H1 (cell line): ENCODE data around the gene INPP4A. TPM values are rescaled to one million over a fixed set of nuclear protein-coding genes. Genes with fewer than 3 reads are reported as not detected.

Experiments
- CTCF ChIA-PET: fragments of 300-600 bp; sonication (Branson Sonifier 250); formaldehyde crosslinking; loops from one replicate; lab custom pipeline; 2021; ENCODE audit not compliant: partially characterized antibody; lab: Charles Lee
- POLR2A ChIA-PET: fragments of 300-600 bp; sonication (Branson Sonifier 250); formaldehyde crosslinking; loops from one replicate; lab custom pipeline; 2021; ENCODE audit warnings: inconsistent platforms; ENCODE audit not compliant: partially characterized antibody; lab: Charles Lee
- DNase-seq, 2 experiments: peaks; one replicate each; pipeline versions ENCODE4 v3.0.0 to v3.0.0-alpha.2; 2010 to 2022; ENCODE audit warnings: low spot score in 2 of 2, low read depth in 1 of 2, mixed read lengths in 1 of 2
- FAIRE-seq: peaks from 2 replicates; lab custom pipeline; 2011; peaks lifted over from hg19 to GRCh38; lab: Jason Lieb, UNC
- H2AFZ ChIP-seq: 2 replicates; pipeline ENCODE4 v1.8.1; 2012; ENCODE audit warnings: low read length, inconsistent platforms
- H2AK5ac ChIP-seq: 2 replicates; pipeline ENCODE4 v1.6.1; 2013; ENCODE audit warnings: low read depth, low read length
- H2BK120ac ChIP-seq: replicated peaks from 2 replicates; pipeline ENCODE3; 2013; ENCODE audit warnings: low read depth, low read length, inconsistent platforms
- H2BK12ac ChIP-seq: 2 replicates; pipeline ENCODE4 v1.6.1; 2013; ENCODE audit warnings: low read depth, low read length
- H2BK15ac ChIP-seq: 2 replicates; pipeline ENCODE4 v1.6.1; 2013; ENCODE audit warnings: low read length
- H2BK20ac ChIP-seq: 2 replicates; pipeline ENCODE4 v1.6.1; 2013; ENCODE audit warnings: low read length
- H2BK5ac ChIP-seq: 2 replicates; pipeline ENCODE4 v1.6.1; 2013; ENCODE audit warnings: low read depth, low read length
- H3K14ac ChIP-seq: 2 replicates; pipeline ENCODE4 v1.6.1; 2013; ENCODE audit warnings: inconsistent platforms; ENCODE audit not compliant: insufficient read length
- H3K18ac ChIP-seq: 2 replicates; pipeline ENCODE4 v1.6.1; 2013; ENCODE audit warnings: low read length; ENCODE audit errors: extremely low read depth
- H3K23ac ChIP-seq: 2 replicates; pipeline ENCODE4 v1.6.1; 2013; ENCODE audit warnings: inconsistent platforms; ENCODE audit not compliant: insufficient read length
- H3K23me2 ChIP-seq: 2 replicates; pipeline ENCODE4 v1.6.1; 2013; ENCODE audit warnings: low read depth, low read length
- H3K27ac ChIP-seq: 2 replicates; pipeline ENCODE4 v1.6.1; 2011; ENCODE audit warnings: low read depth, low read length, inconsistent platforms
- H3K27me3 ChIP-seq, 4 experiments: replicated peaks in 1 of 4; 1 replicate in 1 of 4; 2 replicates in 3 of 4; pipeline versions ENCODE4 v1.6.1 to v1.8.1; 2011 to 2013; ENCODE audit warnings: low read length in 3 of 4, mild to moderate bottlenecking in 3 of 4, inconsistent platforms in 2 of 4, mixed read lengths in 2 of 4, moderate library complexity in 1 of 4; ENCODE audit not compliant: control insufficient read depth in 3 of 4, insufficient read depth in 3 of 4; ENCODE audit errors: extremely low read depth in 1 of 4
- H3K36me3 ChIP-seq, 4 experiments: 2 replicates each; pipeline versions ENCODE4 v1.6.1 to v1.8.1; 2011 to 2013; ENCODE audit warnings: mild to moderate bottlenecking in 4 of 4, low read length in 3 of 4, moderate library complexity in 2 of 4, control low read depth in 1 of 4, inconsistent platforms in 1 of 4; ENCODE audit not compliant: insufficient read depth in 4 of 4, control insufficient read depth in 2 of 4
- H3K4ac ChIP-seq: replicated peaks from 2 replicates; pipeline ENCODE3; 2013; ENCODE audit warnings: low read length, low read depth, mixed read lengths, inconsistent platforms; ENCODE audit not compliant: insufficient read length
- H3K4me1 ChIP-seq, 4 experiments: replicated peaks in 1 of 4; 1 replicate in 1 of 4; 2 replicates in 3 of 4; pipeline versions ENCODE4 v1.6.1 to v1.8.1; 2011 to 2013; ENCODE audit warnings: low read length in 3 of 4, inconsistent platforms in 2 of 4, mixed read lengths in 1 of 4; ENCODE audit not compliant: insufficient read depth in 4 of 4, control insufficient read depth in 3 of 4
- H3K4me2 ChIP-seq, 2 experiments: 2 replicates each; pipeline versions ENCODE4 v1.6.1 to v1.8.1; 2011 to 2013; ENCODE audit warnings: low read depth in 2 of 2, low read length in 2 of 2, control low read depth in 1 of 2, inconsistent platforms in 1 of 2, mild to moderate bottlenecking in 1 of 2; ENCODE audit not compliant: insufficient read depth in 1 of 2
- H3K4me3 ChIP-seq, 4 experiments: fragments of 200-600, 300-600 bp in 1 of 4; sonication (generic), shearing (Covaris generic), sonication (Bioruptor Twin) in 1 of 4; 2 replicates each; pipeline versions ENCODE4 v1.5.1 to v1.8.1; 2011 to 2016; ENCODE audit warnings: low read length in 4 of 4, low read depth in 3 of 4, control low read depth in 2 of 4, inconsistent platforms in 2 of 4, mild to moderate bottlenecking in 2 of 4, mixed read lengths in 1 of 4, moderate library complexity in 1 of 4; ENCODE audit not compliant: insufficient read depth in 2 of 4; ENCODE audit errors: extremely low read depth in 1 of 4
- H3K56ac ChIP-seq: replicated peaks from 2 replicates; pipeline ENCODE3; 2013; ENCODE audit warnings: low read depth, mild to moderate bottlenecking, mixed read lengths, low read length, inconsistent platforms; ENCODE audit not compliant: insufficient read length
- H3K79me1 ChIP-seq: 2 replicates; pipeline ENCODE4 v1.6.1; 2013; ENCODE audit warnings: low read depth, low read length, control low read depth
- H3K79me2 ChIP-seq, 2 experiments: 2 replicates each; pipeline versions ENCODE4 v1.6.1 to v1.8.1; 2012 to 2013; ENCODE audit warnings: low read length in 2 of 2, mild to moderate bottlenecking in 2 of 2, inconsistent platforms in 1 of 2; ENCODE audit not compliant: insufficient read depth in 2 of 2, control insufficient read depth in 1 of 2
- H3K9ac ChIP-seq, 4 experiments: replicated peaks in 1 of 4; 1 replicate in 1 of 4; 2 replicates in 3 of 4; pipeline versions ENCODE4 v1.6.1 to v1.8.1; 2011 to 2013; ENCODE audit warnings: low read depth in 3 of 4, low read length in 3 of 4, control low read depth in 2 of 4, mild to moderate bottlenecking in 2 of 4, moderate library complexity in 2 of 4, inconsistent platforms in 1 of 4; ENCODE audit errors: extremely low read depth in 1 of 4
- H3K9me3 ChIP-seq, 2 experiments: 2 replicates each; pipeline versions ENCODE4 v1.6.1 to v1.8.1; 2012 to 2013; ENCODE audit warnings: mild to moderate bottlenecking in 2 of 2, moderate library complexity in 2 of 2, control low read depth in 1 of 2, inconsistent platforms in 1 of 2, low read depth in 1 of 2, low read length in 1 of 2, mixed read lengths in 1 of 2; ENCODE audit not compliant: insufficient read depth in 2 of 2
- H4K20me1 ChIP-seq, 2 experiments: replicated peaks in 1 of 2; 2 replicates each; pipeline versions ENCODE3 to v1.8.1; 2011 to 2013; ENCODE audit warnings: inconsistent platforms in 2 of 2, low read length in 2 of 2, mild to moderate bottlenecking in 1 of 2; ENCODE audit not compliant: insufficient read depth in 2 of 2, control insufficient read depth in 1 of 2
- H4K5ac ChIP-seq: 2 replicates; pipeline ENCODE4 v1.6.1; 2013; ENCODE audit warnings: low read length, low read depth, mixed read lengths, inconsistent platforms; ENCODE audit not compliant: insufficient read length
- H4K8ac ChIP-seq: 2 replicates; pipeline ENCODE4 v1.8.0; 2013; ENCODE audit warnings: mild to moderate bottlenecking, moderate library complexity, low read length, inconsistent platforms; ENCODE audit not compliant: insufficient read depth; ENCODE audit errors: extremely low read depth
- H4K91ac ChIP-seq: replicated peaks from 2 replicates; pipeline ENCODE3; 2013; ENCODE audit warnings: low read length, mixed read lengths, inconsistent platforms; ENCODE audit not compliant: insufficient read length
- BCL11A ChIP-seq, 2 experiments: IDR thresholded peaks; one replicate each; pipeline ENCODE4 v1.6.1; 2011; ENCODE audit warnings: low read depth in 2 of 2, low read length in 2 of 2, mild to moderate bottlenecking in 2 of 2
- E2F6 ChIP-seq: IDR thresholded peaks from 2 replicates; pipeline ENCODE4 v1.6.1; 2012; ENCODE audit warnings: inconsistent platforms
- EP300 ChIP-seq, 2 experiments: IDR thresholded peaks; 1 replicate in 1 of 2; 2 replicates in 1 of 2; pipeline ENCODE4 v1.6.1; 2011 to 2012; ENCODE audit warnings: low read depth in 2 of 2, low read length in 2 of 2, mild to moderate bottlenecking in 2 of 2, borderline replicate concordance in 1 of 2, inconsistent platforms in 1 of 2, moderate library complexity in 1 of 2
- KDM1A ChIP-seq: fragments of 200-600, 300-600 bp; sonication (generic); IDR thresholded peaks from 2 replicates; pipeline ENCODE4 v1.7.1; 2016; ENCODE audit warnings: mild to moderate bottlenecking, low read length, borderline replicate concordance
- KDM5A ChIP-seq: fragments of 200-600 bp; IDR thresholded peaks from 2 replicates; pipeline ENCODE4 v1.7.1; 2012; ENCODE audit warnings: mild to moderate bottlenecking, low read length, inconsistent platforms, mixed read lengths
- PHF8 ChIP-seq: fragments of 200-600 bp; sonication (generic); conservative IDR thresholded peaks from 2 replicates; pipeline ENCODE4 v1.7.1; 2012; ENCODE audit warnings: low read depth, mild to moderate bottlenecking, inconsistent platforms, low read length, moderate library complexity
- RFX5 ChIP-seq: IDR thresholded peaks from 2 replicates; pipeline ENCODE4 v1.6.1; 2011; ENCODE audit warnings: low read depth, low read length, improper control_type of control experiment, borderline replicate concordance
- SAP30 ChIP-seq: fragments of 300-600 bp; sonication (generic); IDR thresholded peaks from 2 replicates; pipeline ENCODE4 v1.7.1; 2012; ENCODE audit warnings: low read length, moderate library complexity, mild to moderate bottlenecking, inconsistent platforms; ENCODE audit not compliant: insufficient read depth, insufficient replicate concordance
- TEAD4 ChIP-seq: IDR thresholded peaks from 2 replicates; pipeline ENCODE4 v1.6.1; 2012; ENCODE audit warnings: low read depth, low read length, inconsistent platforms, mixed read lengths
- WGBS, 2 experiments: shearing (Covaris generic) in 1 of 2; methylation state at CpG; one replicate each; pipeline versions ENCODE4 v1.1.6 to v1.1.7; 2013 to 2015; ENCODE audit warnings: low lambda C conversion rate in 2 of 2, mixed read lengths in 2 of 2, inconsistent platforms in 1 of 2, low coverage in 1 of 2, missing lambda C conversion rate in 1 of 2; ENCODE audit not compliant: insufficient replicate concordance in 2 of 2, insufficient coverage in 1 of 2, insufficient read length in 1 of 2; ENCODE audit errors: extremely low coverage in 1 of 2, missing lambda C conversion rate in 1 of 2; 5-methylcytosine and 5-hydroxymethylcytosine counted together
- polyA plus RNA-seq, 7 experiments: library from polyadenylated mRNA; depleted of rRNA in 3 of 7; stranded (reverse) in 5 of 7; unstranded in 2 of 7; fragments of >200 nt in 5 of 7; fragments of 200-250 nt in 2 of 7; gene quantifications; 1 replicate in 5 of 7; 2 replicates in 1 of 7; 4 replicates in 1 of 7; pipeline versions ENCODE4 v1.2.1 to v1.2.3, GENCODE V29; 2011 to 2013; ENCODE audit warnings: missing spikeins in 2 of 7, mixed read lengths in 2 of 7
- total RNA-seq: library from RNA; stranded (reverse); fragmentation: NEBNext Ultra II Directional; extraction: Animal tissue kit (Norgen Biotek cat#: 25700); gene quantifications from 2 replicates; pipeline ENCODE4 v1.2.1, GENCODE V29; 2021

INPP4A gene
- total and polyA plus RNA-seq, 2 of the 8 experiments (the other 6 are each of a cell fraction or from before 2014, with no cell fraction given), result 25.6 to 34.3 TPM

- peaks cover 0 to 93% of the 10 kb centered on the region in 2 experiments; a peak in 3 of 4 replicates for H3K79me2 ChIP-seq
- no peak for TF ChIP-seq RFX5
- no peak for TF ChIP-seq E2F6
- TF ChIP-seq EP300 (IDR thresholded peaks at IDR 0.05; ENCODE audit: borderline replicate concordance in 1 of 2, low read depth in 2 of 2, low read length in 2 of 2), result no peak
- TF ChIP-seq PHF8, result no peak
- TF ChIP-seq KDM5A, result no peak
- no peak for TF ChIP-seq TEAD4
- no peak for TF ChIP-seq BCL11A (IDR thresholded peaks at IDR 0.05; ENCODE audit: low read depth in 2 of 2, low read length in 2 of 2)
- no peak for TF ChIP-seq KDM1A
- no peak for TF ChIP-seq SAP30
- TF ChIP-seq, all 59 proteins: peak for 0
- H3K4me3 ChIP-seq, result no peak overlapping the region
- ChIA-PET POLR2A (interaction anchor here (2.1 kb wide), 1 partner anchor 9 kb away, joined by 7 read pairs; no protein-coding TSS in a partner anchor), CTCF (interaction anchor here (1.3 to 3.6 kb wide), 3 partner anchors 9 to 13 kb away, joined by 9 to 27 read pairs (median 9); no protein-coding TSS in a partner anchor)
- no peak overlapping the region for H2AK5ac ChIP-seq
- no peaks in the 10 kb centered on the region for H3K27me3 ChIP-seq
- H2BK5ac ChIP-seq, result no peak overlapping the region
- peaks cover 19 to 33% of the 10 kb centered on the region in 2 experiments for H4K20me1 ChIP-seq
- H2BK15ac ChIP-seq, result no peak overlapping the region
- H3K14ac ChIP-seq, result no peak overlapping the region
- no peak overlapping the region for H3K4ac ChIP-seq
- no peak overlapping the region for H3K27ac ChIP-seq
- H4K8ac ChIP-seq, result no peak overlapping the region
- no peak overlapping the region for H2BK120ac ChIP-seq
- no peak overlapping the region for H3K9ac ChIP-seq
- H3K36me3 ChIP-seq, result no peaks in the 10 kb centered on the region
- 87% methylated on average over 4 of the region's 4 CpGs; no CpG with 5 or more reads in 1 of the 2 experiments for WGBS, 2 experiments
- no peak overlapping the region for H3K56ac ChIP-seq
- H3K79me1 ChIP-seq, result peaks cover 20% of the 10 kb centered on the region
- H3K23me2 ChIP-seq, result no peaks in the 10 kb centered on the region
- no peak overlapping the region for H3K23ac ChIP-seq
- no peak overlapping the region for H4K91ac ChIP-seq
- no peak overlapping the region for H2AFZ ChIP-seq
- H4K5ac ChIP-seq, result no peak overlapping the region
- no peak overlapping the region for H2BK20ac ChIP-seq
- H2BK12ac ChIP-seq, result no peak overlapping the region
- H3K9me3 ChIP-seq, result no peaks in the 10 kb centered on the region
- H3K4me2 ChIP-seq, result no peak overlapping the region
- 0 out of 2 replicates have a peak overlapping the region, but pooled peaks have one; percentile 27 for H3K18ac ChIP-seq
- H3K4me1 ChIP-seq, result peaks cover 4 to 27% (median 21%) of the 10 kb centered on the region in 4 experiments
- no peak for DNase-seq
- FAIRE-seq, result no peak
Measured at GRCh38 chr2:98478907-98479306, 34.2 kb downstream of the INPP4A start.
